Measurements from ENCODE around the gene ITGAL.
"Not testable (repeated sequence)": the region's sequence is repeated elsewhere in the genome, so short reads cannot be mapped to it uniquely, and the experiment has no call there.

GRCh38 chr16:30452709-30453580 is 19.6 kb upstream of the ITGAL start:
- TF ChIP-seq CTCF (IDR thresholded peaks at IDR 0.05; ENCODE audit: insufficient read depth, low read depth, low read length); EZH2 (IDR thresholded peaks at IDR 0.05; ENCODE audit: insufficient read depth, low read length): not testable (repeated sequence)

Measured in astrocyte (in vitro differentiated cells and primary cell).